Uterus (tissue), 2 donors: ENCODE results near the gene LMAN1L.

Experiments used
- CTCF ChIP-seq, 4 experiments: fragments of 200-600 bp in 2 of 4; fragments of 450-650 bp in 2 of 4; sonication (generic) in 2 of 4; IDR thresholded peaks; one replicate each; pipeline ENCODE4 v1.5.1; 2016 to 2019; ENCODE audit warnings: antibody characterized with exemption in 4 of 4, mild to moderate bottlenecking in 2 of 4, moderate library complexity in 1 of 4
- POLR2A ChIP-seq, 2 donors: fragments of 450-650 bp; IDR thresholded peaks; one replicate each; pipeline ENCODE4 v1.6.1; 2016; ENCODE audit warnings: antibody characterized with exemption in 2 of 2, mild to moderate bottlenecking in 1 of 2, moderate library complexity in 1 of 2

DNA sequence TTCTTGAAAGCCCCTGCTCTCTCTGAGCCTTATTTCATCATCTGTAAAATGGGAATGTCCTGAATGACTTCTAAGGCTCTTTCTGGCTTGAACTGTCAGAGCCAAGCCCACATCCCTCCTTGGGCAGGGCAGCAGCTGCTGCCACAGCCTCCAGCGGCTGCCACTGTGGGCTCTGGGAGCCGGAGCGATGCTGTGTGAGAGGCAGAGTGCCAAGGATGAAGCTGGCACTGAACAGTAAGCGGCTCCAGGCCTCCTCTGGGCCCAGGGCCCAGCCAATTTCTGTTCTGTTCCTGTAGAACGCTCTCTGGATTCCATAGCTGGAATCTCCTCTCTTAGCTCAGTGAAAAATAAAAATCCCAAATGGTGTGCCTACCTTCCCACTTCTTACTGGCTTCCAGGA, 18.2 kb downstream of the LMAN1L start:
- no peak for TF ChIP-seq CTCF (IDR thresholded peaks at IDR 0.05)
- TF ChIP-seq POLR2A (IDR thresholded peaks at IDR 0.05): no peak
